CD4-positive, alpha-beta T cell treated with Interleukin-17A for 4 hours (primary cell): Measurements from ENCODE around the gene PPIG.
"Not testable (repeated sequence)": the region's sequence is repeated elsewhere in the genome, so short reads cannot be mapped to it uniquely, and the experiment has no call there.

Source experiments
- DNase-seq: peaks from one replicate; pipeline ENCODE4 v3.0.0-alpha.2; 2020; ENCODE audit warnings: mixed read lengths

PPIG gene

GRCh38 chr2:169596546-169596945, 12.4 kb downstream of the PPIG start:
- not testable (repeated sequence) for DNase-seq

DNA sequence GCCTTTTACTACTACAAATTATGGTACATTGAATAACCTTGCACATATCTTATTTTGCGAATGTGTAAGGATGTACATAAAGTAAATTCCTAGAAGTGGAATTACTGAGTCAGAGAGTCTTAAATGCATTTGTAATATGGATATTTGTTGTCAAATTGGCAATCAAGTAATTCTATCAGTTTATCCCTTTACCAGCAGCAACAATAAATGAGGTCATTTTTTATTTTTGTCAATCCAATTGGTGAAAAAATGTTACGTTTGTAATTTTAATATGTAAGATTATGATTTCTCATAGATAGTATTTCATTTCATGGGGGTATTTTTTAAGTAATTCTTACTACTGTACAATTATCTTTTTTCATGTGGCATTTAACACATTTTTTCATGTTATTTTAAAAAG, 14.8 kb downstream of the PPIG start:
- no peak for DNase-seq

GRCh38 chr2:169599568-169599967, 15.4 kb downstream of the PPIG start:
- no peak for DNase-seq

DNA sequence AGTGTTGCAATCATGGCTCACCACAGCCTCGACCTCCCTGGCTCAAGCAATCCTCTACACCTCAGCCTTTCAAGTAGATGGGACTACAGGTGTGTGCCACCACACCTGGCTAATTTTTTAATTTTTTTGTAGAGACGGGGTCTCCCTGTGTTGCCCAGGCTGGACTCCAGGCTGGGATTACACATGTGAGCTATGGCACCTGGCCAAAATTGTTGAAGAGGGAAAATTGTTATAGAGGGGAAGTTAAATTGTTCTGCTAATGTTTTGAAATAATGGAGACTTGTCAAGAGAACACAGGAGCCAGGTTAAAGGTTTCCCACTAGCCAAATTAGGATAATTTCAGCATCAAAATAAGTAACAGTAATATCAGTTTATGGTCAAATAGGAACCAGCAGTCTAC, 25.1 kb downstream of the PPIG start:
- DNase-seq = no peak

- DNase-seq = no peak
Measured at GRCh38 chr2:169613876-169614275, 29.7 kb downstream of the PPIG start.

DNA sequence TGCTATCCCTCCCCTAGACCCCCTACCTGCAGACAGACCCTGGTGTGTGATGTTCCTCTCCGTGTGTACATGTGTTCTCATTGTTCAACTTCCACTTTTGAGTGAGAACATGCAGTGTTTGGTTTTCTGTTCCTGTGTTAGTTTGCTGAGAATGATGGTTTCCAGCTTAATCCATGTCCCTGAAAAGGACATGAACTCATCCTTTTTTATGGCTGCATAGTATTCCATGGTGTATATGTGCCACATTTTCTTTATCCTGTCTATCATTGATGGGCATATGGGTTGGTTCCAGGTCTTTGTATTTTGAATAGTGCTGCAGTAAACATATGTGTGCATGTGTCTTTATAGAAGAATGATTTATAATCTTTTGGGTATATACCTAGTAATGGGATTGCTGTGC, 31.8 kb downstream of the PPIG start:
- DNase-seq = not testable (repeated sequence)

DNA sequence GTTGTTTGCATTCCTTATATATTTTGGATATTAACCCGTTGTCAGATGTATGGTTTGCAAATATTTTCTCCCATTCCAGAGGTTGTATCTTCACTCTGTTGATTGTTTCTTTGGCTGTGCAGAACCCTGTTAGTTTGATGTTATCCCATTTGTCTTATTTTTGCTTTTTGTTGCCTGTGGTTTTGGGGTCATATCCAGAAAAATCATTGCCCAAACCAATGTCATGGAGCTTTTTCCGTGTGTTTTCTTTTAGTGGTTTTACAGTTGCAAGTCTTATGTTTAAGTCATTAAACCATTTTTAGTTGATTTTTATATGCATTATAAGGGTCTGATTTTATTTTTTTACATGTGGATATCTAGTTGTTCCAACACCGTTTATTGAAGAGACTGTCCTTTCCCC, 35.8 kb downstream of the PPIG start:
- DNase-seq = no peak

DNA sequence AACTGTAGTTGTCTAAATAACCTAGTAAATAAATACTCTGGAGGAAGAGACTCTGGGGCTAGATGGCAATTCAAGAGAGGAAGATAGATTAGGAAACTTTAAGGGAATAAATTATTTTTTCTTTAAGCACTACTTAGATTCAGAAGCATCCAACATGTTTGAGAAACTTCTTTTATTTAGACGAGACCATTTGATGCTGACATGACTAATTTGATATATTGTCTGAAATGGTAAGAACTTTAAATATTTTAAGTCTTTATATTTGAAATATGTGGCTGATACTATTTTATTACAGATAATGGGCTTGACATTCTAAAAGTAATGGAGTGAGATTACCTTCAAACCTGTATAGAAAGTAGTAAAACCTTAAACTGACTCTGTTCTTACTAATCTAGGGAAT, 36.4 kb downstream of the PPIG start:
- no peak for DNase-seq

GRCh38 chr2:169623235-169623634, 39.1 kb downstream of the PPIG start:
- DNase-seq = no peak

DNA sequence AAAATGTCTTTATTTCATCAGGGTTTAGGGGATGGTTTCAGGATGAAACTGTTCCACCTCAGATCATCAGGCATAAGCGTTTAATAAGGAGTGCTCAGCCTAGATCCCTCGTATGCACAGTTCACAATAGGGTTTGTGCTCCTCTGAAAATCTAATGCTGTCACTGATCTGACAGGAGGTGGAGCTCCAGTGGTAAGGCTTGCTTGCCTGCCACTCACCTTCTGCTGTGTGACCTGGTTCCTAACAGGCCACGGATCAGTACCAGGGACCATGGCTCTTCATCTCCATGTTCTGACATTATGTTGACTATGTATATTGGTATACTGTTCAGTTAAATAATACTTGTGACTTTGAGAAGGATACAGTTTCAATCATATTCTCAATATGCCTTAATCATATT, 41.6 kb downstream of the PPIG start:
- no peak for DNase-seq

DNA sequence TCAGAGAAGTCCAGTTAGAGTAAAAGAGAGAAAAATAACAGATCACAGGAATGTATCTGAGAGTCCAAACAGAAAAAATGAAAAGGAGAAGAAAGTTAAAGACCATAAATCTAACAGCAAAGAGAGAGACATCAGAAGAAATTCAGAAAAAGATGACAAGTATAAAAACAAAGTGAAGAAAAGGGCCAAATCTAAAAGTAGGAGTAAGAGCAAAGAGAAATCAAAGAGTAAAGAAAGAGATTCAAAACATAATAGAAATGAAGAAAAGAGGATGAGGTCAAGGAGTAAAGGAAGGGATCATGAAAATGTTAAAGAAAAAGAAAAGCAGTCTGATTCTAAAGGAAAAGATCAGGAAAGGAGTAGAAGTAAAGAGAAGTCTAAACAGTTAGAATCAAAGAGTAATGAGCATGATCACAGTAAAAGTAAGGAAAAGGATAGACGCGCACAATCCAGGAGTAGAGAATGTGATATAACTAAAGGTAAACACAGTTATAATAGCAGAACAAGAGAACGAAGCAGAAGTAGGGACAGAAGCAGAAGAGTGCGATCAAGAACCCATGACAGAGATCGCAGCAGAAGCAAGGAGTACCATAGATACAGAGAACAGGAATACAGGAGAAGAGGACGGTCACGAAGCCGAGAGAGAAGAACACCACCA, 52.4 kb downstream of the PPIG start:
- DNase-seq = no peak

DNA sequence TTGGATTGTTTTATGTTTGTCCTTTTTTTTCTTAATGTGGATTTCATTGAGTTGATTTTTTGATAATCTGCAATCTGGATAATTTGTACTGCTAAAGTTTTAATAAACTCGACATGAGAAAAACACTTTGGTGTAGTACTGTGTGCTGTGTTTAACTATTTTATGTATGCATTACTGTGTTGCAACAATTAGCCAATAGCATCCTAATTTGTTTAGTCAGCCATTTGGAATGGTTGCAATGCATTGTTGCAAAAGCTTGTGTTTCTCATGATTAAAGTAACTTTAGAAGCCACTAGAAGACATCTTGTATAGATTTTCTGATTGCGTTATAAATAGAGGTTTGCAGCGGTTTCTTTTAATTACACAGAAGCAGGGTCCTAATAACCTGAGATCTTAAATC, 53.5 kb downstream of the PPIG start:
- no peak for DNase-seq

DNA sequence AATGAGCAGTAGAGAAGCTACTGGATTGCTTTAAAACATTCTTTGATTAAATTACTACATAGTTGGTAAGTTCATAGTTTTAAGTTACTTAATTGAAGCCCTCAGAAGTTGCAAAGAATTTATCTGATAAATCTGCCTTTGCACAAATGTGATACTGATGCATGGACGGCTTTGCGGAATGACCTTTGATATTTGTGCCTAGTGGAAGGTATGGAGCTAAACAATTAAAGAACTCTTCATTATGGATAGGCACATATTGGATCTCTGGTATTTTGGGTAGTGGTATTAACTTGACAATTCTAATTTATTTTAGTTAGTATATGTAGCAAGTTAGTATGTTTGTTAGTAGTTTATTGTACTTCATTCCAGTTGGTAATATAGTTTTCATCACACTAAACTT, 56.0 kb downstream of the PPIG start:
- no peak for DNase-seq

DNA sequence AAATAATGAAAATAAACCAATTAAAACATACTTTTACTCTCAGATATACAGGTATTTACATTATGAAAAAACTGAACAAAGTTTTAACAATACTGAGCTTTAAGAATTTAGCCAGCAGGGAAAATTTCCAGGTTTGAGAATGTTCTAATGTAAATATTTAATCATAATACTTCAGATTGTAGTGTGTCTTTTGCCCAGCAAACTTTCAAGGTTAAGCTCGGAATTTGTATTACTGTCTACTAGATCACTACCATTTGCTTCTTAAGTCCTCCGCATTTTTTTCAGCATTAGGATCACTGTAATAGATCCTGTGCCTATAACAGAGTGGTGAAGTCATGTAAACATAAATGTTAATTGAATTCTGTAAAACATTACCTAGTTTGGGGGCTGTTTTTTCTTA, 57.3 kb downstream of the PPIG start:
- no peak for DNase-seq

GRCh38 chr2:169644173-169644572, 60.0 kb downstream of the PPIG start:
- DNase-seq = no peak

- no peak for DNase-seq
Measured at GRCh38 chr2:169647496-169647895, 63.3 kb downstream of the PPIG start.

DNA sequence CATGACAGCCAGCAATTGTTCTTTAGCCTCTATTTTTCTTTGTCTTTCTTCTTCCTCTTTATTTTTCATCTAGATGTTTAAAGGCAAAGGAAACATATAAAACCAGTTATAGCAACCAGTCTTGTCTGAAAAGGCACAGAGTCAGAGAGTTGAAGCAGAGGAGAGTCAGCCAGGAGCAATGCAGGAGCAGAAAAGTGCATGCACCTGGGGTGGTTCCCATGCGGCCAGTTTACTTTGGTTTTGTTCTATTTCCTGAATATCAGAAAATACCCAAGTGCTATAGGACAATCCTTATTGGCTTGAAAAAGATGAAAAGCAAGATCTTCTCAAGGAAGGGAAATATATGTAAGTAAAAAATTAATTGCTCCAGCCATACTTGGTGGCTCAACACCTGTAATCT, 65.1 kb downstream of the PPIG start:
- DNase-seq = no peak

GRCh38 chr2:169653636-169654035, 69.5 kb downstream of the PPIG start:
- DNase-seq = no peak

DNA sequence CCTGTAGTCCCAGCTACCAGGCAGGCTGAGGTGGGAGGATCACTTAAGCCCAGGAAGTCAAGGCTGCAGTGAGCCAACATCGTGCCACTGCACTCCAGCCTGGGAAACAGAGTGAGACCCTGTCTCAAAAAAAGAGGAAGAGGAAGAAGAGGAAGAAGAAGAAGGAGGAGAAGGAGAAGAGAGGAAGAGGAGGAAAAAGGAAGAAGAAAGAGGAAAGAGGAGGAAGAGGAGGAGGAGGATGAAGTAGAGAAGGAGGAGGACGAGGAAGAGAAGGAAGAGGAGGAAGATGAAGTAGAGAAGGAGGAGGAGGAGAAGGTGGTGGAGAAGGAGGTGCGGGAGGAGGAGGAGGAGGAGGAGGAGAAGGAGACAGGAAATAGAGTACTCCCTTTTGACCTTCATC, 72.0 kb downstream of the PPIG start:
- no peak for DNase-seq

GRCh38 chr2:169658877-169659276, 74.7 kb downstream of the PPIG start:
- no peak for DNase-seq

DNA sequence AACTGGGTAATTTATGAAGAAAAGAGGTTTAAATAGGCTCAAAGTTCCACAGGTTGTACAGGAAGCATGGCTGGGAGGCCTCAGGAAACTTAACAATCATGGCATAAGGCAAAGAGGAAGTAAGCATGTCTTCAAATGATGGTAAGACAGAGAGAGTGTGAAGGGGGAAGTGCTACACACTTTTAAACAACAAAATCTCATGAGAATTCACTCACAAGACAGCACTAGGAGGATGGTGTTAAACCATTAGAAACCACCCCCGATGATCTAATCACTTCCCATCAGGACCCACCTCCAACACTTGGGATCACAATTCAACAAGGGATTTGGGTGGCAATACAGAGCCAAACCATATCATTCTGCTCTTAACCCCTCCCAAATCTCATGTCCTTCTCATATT, 75.2 kb downstream of the PPIG start:
- no peak for DNase-seq

DNA sequence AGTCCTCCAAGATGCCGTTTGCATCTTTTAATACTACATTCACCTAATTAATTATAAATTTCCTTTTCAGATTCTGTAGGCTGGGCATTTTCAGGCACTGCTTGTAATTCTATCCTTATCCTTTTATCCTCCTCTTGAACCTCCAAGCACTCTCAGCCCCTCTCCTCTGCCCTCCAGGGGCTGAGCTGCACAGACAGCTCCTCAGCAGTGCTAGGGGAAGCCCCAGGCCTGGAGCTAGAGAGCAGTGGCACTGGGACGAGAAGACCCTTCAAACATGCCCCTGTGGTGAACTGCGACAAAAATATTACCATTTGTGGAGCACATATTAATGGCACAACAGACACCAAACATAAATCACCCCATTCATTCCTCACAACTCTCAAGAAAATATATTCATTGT, 77.1 kb downstream of the PPIG start:
- no peak for DNase-seq

DNA sequence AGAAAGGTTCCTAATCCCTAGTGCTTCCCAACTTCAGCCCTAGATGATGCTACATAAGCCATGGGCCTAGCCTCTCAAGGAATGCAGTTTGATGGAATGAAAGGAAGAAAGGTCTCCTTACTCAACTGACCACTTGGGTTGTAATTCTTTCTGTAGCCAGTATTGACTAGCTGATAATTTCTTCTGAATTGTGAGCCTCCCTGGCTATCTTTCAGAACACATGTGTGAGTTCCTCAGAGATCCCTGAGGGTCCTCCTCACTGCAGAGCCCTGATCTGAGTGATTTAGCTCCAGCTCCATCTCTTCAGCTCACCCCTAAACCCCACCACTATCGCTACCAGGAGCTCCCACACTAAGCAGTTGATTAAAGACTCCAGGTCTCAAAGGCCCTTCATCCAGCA, 78.6 kb downstream of the PPIG start:
- no peak for DNase-seq

- no peak for DNase-seq
Measured at GRCh38 chr2:169663247-169663646, 79.1 kb downstream of the PPIG start.

DNA sequence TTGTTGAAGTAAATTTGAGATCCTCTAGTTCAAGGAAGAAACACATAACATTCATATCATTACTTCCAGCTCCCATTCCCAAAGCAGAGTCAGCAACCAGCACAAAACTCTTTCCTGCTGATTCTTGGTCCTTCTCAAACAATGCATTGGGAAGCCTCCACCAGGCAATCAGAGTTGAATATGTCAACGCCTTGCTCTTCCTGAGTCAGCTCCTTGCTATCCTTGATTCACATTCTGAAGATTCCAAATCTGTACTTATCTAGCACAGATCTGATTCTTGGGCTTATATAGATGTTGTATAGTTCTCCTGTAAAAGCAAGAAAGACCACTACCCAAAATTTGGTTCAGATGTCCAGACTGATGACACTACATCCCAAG, 80.4 kb downstream of the PPIG start:
- DNase-seq = no peak
